NCI-H1694 treated with DMSO at 0.1 percent for 48 hours (cell line): ENCODE results near the gene ADAMTSL2.

Experiments used
- DNase-seq: peaks from one replicate; lab custom pipeline; 2025; lab: John Stamatoyannopoulos, UW

The ADAMTSL2 gene

GRCh38 chr9:133499892-133500270, 34.6 kb upstream of the ADAMTSL2 start:
- DNase-seq, result no peak

DNA sequence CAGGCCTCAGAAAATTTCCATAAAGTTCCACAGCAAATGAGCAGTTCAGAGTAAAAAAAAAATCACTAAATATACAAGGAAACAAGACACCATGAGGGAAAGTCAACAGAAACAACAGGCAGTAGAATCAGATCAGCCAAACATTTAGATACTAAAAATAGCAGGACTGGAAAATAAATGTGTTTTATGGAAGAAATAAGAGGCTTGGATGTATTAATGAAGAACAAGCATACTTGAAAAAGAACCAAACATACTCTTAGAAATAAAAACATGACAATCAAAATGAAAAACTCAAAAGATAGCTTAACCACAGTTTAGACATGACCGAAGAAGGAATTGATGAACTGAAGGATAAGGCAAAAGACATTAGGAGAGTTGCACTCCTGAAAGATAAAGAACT, 32.4 kb upstream of the ADAMTSL2 start:
- DNase-seq, result no peak

- DNase-seq, result no peak
Observed at GRCh38 chr9:133505186-133505830, 29.2 kb upstream of the ADAMTSL2 start.

DNA sequence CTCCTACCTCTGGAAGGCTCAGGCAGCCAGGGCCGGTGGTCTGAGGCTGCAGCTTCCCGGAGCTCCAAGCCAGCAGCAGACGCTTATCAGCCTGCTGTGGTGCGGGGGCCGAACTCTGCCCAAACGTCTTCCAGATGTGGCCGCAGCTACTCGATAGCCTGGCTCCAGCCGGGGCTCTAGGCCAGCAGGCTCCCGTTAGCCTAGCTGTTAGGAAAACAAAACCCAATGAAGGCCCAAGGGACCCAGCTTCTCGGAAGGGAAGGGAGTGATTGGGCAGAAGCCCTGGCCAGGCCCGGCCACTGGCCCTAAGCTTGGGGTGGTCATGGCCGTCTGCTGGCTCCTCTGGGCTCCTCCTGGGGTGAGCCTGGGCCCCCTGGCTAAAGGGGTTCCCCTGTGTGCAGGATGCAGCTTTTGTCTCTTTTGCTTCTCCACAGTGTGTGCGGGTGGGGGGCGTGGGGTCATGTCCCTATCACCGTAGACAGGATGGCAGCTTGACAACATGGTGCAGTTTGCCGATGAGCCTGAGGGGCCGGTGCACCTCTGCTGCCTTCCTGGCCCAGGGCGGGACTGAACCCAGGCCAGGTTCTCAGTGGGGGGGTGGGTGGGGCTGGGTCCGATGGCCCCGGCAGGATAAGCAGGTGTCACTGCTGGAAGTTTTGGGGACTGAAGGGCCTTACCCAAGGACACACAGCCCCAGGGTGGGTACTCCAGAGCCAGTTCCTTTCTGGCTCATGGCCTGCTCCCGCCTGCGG, 28.4 kb upstream of the ADAMTSL2 start:
- DNase-seq, result no peak

GRCh38 chr9:133506653-133507038, 27.9 kb upstream of the ADAMTSL2 start:
- DNase-seq, result no peak

DNA sequence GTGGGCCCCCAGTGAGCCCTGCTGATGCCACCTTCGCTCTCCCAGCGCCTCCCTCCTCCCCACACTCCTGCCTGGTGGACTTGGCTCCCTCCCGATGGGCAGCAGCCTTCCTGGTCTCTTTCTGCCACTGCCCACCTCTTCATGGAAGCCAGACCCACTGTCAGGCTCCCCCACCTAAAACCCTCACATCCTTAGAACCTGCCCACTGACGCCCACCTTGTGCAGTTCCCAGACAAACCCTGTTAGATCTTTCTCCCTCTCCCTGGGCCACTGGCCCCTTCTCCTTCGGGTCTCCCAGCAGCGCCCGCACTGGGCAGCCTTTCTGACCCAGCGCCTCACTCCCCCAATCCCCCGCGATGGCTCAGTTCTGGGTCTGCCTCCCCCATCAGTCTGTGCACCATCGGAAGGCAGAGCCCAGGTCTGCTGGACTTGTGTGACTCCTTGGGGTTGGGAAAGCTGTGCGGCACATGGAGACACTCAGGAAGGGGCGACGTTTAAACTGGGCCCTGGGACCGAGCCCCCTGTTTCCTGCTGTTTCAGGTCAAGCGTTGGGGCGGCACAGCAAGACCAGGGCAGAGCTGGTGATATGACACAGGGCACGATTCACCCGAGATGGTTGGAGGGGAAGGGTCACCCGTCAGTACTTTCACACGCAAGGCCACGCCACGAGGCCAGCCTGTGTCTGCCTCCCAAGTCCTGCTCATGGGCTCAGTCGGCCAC, 27.1 kb upstream of the ADAMTSL2 start:
- no peak for DNase-seq

- no peak for DNase-seq
Observed at GRCh38 chr9:133508046-133508445, 26.5 kb upstream of the ADAMTSL2 start.

- no peak for DNase-seq
Observed at GRCh38 chr9:133509179-133510083, 25.1 kb upstream of the ADAMTSL2 start.

GRCh38 chr9:133510926-133511505, 23.5 kb upstream of the ADAMTSL2 start:
- no peak for DNase-seq

- no peak for DNase-seq
Observed at GRCh38 chr9:133511607-133512006, 22.9 kb upstream of the ADAMTSL2 start.

- DNase-seq, result no peak
Observed at GRCh38 chr9:133512253-133513213, 22.0 kb upstream of the ADAMTSL2 start.

DNA sequence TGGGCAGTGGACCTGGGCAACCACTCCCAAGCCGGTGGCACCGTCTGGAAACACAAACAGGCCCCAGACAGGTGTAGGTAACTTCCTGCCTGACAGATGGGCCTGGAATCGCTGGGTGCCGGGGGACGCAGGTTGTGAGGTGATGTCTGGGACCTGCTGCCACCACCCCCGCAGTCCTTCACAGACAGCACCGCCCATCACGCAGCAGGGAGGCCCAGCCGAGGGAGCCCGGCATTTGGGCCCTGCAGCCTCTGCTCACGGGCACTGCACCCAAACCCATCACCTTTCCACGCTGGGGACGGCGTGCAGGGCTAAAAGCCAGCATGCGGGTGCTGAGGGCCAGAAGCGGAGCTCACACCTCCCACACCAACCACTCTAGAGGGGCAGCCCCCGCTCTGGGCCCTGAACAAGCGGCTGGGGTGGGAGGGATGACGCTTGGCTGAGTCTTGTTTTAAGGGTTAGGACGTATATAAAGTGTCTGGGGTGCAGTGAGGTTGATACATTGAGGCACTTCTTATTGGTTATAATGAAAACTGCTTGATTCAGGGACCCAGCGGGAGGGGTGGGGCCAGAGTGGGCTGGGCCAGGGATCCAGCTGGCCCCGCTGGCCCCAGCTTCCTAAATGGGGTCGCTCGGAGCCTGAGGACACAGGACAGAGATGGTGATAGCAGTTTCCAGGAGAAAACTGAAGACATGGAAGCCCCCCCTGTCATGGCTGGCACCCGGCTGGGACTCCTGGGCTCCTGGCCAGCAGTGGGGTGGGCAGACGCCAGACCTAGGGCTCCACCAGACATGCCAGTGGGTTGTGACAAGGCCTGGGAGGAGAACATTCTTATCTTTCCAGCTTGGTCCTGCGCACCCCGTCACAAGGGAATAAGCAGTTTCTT, 21.0 kb upstream of the ADAMTSL2 start:
- DNase-seq, result peak; percentile 25

DNA sequence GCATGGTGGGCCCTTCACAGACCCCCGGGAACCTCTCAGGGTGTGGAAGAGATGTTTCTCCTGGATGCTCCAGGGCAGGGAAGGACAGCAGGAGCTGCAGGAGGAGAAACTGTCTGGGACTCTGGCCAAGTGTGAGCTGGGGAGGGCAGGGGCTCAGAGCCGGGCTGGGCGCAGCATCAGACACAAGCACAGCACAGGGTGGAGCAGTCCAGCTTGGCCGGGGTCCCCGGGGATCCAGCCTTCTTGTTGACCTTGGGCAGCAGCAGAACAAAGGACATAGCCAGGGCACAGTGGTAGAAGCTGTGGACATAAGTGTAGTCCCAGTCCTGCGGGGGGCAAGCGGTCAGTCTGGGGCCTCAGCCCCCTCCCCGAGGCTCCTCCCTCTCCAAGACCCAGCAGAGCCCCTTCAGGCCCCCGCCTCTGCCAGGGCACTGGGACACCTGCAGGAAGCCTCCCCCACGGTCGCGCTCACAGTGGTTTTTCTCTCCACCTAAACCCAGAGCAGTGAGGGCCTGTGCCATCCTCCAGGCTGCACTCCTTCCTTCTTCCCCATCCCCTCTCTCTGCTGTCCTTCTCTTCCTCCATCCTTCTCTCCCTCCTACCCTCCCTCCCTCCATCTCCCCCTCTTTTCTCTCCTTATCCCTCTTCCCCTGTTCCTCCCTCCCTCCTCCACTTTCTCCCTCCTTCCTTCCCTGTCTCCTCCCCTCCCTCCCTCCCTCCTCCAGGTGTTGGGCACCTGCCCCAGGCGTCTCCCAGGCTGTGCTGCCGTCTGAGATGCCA, 19.9 kb upstream of the ADAMTSL2 start:
- peak; percentile 38 for DNase-seq

GRCh38 chr9:133515240-133515610, 19.3 kb upstream of the ADAMTSL2 start:
- DNase-seq, result no peak

DNA sequence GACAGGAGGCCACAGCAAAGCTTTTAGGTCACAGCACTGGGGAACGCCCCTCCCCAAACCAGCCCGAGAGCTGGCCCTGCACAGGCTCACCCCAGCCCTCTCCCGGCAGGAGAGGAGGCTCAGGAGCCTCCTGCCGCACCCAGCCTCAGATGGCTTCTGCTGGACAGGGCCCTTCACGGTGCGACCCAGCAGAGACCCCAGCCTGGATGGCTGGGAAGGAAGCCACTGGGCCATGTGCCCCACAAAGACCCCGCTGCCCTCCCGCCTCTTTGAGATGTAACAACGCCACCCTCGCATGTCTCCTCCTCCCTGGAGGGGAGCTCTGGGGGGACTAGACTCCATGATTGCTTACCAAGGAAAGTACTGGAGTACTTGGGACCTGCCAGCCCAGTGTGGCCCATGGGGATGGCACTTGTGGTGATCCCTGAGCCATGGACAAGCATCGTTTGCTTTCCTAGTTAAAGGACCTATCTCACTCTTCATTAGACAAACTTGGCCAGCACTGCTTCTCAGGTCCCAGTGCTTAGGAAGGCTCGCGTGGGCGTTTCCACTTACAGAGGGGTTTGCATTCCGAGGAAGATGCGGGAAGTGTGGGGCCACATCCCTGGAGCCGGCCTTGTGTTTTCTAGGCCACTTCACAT, 18.8 kb upstream of the ADAMTSL2 start:
- DNase-seq, result no peak

- no peak for DNase-seq
Observed at GRCh38 chr9:133516256-133516960, 18.1 kb upstream of the ADAMTSL2 start.

- no peak for DNase-seq
Observed at GRCh38 chr9:133516961-133517350, 17.5 kb upstream of the ADAMTSL2 start.

DNA sequence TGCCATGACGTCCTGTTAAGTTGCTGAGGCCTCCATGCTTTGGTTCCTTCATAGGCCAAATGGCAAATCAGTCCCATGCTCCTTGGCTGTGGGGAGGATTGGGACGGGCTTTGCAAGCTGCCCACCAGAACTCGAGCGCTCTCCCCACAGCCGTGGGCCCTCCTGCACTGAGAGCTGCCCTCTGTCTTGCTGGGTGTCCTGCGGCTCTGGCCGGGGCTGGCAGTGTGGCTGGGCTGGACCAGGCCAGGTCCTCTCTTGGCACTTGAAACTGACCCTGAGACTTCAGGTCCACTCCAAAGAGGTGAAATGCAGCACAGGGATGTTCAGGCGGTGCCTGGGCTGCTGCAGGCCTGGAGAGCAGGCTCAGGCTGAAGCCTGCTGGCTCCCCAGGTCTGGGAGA, 16.8 kb upstream of the ADAMTSL2 start:
- no peak for DNase-seq
